Measurements from ENCODE around the gene CD300LF.

DNA sequence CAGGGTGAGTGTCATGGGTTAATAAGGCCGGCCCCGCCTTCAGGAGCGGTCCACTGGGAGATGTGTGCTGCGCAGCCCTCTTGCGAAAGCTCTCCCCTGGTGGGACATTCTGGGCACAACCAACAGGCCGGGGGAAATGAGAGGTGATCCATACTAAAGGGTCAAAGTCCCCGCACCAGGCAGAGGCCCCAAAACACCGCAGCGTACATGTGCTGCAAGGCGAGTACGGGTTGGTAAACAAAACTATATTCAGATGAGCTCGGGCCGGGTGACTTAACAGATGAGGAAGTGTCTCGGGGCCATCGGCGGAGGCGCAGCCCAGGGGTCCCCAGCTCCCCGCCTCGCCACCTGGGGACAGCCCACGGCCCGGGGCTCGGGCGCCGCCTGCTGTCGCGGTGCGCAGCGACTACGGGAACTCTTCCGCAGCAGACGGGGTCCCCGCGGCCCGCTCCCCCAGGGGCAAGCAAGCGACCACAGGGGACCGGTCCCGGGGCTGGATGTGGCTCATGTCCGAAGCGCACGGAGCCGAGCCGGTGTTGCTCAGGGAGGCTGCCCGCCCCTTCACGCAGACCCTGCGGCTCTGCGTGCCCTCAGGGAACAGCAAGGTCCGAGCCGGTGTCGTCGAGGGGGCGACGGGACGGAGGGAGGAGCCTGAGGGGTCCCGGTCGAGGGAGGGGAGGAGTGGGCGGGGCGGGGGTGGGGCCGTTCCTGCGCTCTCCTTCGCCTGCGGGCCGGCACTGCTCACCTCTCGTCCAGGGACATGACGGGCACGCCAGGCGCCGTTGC is 24.0 kb upstream of the CD300LF start, which contains the start of gene RAB37:
- TF ChIP-seq RBM14 (IDR thresholded peaks at IDR 0.05; ENCODE audit: borderline replicate concordance, insufficient read depth, low read depth, low read length) (no peak), MBD2 (IDR thresholded peaks at IDR 0.05; ENCODE audit: borderline replicate concordance, low read depth) (no peak), HOXB6 (CRISPR knock-in tag; IDR thresholded peaks at IDR 0.05; ENCODE audit: borderline replicate concordance) (no peak), RAD51 (IDR thresholded peaks at IDR 0.05; ENCODE audit: borderline replicate concordance, low read depth) (no peak), CBX8 (IDR thresholded peaks at IDR 0.05; ENCODE audit: borderline replicate concordance, extremely low read depth, low read depth, low read length, poor library complexity, severe bottlenecking) (no peak), RBM39 (optimal IDR thresholded peaks at IDR 0.05; ENCODE audit: low read depth, low read length) (no peak), CHD1 (IDR thresholded peaks at IDR 0.05; ENCODE audit: low read length) (no peak), CBX5 (IDR thresholded peaks at IDR 0.05; ENCODE audit: borderline replicate concordance, low read depth) (no peak), ZZZ3 (IDR thresholded peaks at IDR 0.05) (no peak), ZC3H4 (CRISPR knock-in tag; IDR thresholded peaks at IDR 0.05; ENCODE audit: borderline replicate concordance) (no peak), MYC (IDR thresholded peaks at IDR 0.05; ENCODE audit: low read depth, low read length) (no peak), MYC (CRISPR knock-in tag; IDR thresholded peaks at IDR 0.05; ENCODE audit: borderline replicate concordance, low read depth) (no peak)

Measured in K562 (cell line).